ENCODE measurements around the gene ACSL3. TPM values are rescaled to one million over a fixed set of nuclear protein-coding genes. Genes with fewer than 3 reads are reported as not detected.

Gene ACSL3
- total RNA-seq, 1 donor from 2014 or later = 41.2 TPM

DNA sequence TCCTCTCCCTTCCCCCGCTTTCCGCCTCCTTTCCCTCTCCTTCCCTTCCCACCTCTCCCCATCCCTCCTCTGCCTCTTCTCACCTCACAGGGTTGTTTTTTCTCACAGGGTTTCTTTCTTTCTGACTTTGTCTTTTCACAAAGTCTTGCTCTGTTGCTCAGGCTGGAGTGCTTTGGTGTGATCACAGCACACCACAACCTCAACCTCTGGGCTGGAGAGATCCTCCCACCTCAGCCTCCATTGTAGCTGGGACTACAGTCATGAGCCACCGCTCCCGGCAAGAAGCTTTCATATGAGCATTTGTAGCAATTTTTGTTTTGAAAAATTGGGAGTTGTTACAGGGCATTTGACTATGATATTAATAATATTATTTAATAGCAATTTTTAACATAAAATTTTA is 32.9 kb downstream of the ACSL3 start:
- intact Hi-C loops (cut with micrococcal nuclease) = no loop called here
- Mint-ChIP-seq H3K4me3 (no peak overlapping the region), H3K27me3 (no peaks in the 10 kb centered on the region), H3K27ac (no peak overlapping the region), H3K4me1 (peaks cover 17% of the 10 kb centered on the region), H3K9me3 (no peaks in the 10 kb centered on the region), H3K36me3 (ENCODE audit: low read depth) (peaks cover 5% of the 10 kb centered on the region)
- CTCF ChIA-PET = no interaction called here
- POLR2A ChIA-PET = no interaction called here
- DNase-seq (no peak), ATAC-seq (ENCODE audit: low read depth) (no peak)
- TF ChIP-seq, protein P1, sequence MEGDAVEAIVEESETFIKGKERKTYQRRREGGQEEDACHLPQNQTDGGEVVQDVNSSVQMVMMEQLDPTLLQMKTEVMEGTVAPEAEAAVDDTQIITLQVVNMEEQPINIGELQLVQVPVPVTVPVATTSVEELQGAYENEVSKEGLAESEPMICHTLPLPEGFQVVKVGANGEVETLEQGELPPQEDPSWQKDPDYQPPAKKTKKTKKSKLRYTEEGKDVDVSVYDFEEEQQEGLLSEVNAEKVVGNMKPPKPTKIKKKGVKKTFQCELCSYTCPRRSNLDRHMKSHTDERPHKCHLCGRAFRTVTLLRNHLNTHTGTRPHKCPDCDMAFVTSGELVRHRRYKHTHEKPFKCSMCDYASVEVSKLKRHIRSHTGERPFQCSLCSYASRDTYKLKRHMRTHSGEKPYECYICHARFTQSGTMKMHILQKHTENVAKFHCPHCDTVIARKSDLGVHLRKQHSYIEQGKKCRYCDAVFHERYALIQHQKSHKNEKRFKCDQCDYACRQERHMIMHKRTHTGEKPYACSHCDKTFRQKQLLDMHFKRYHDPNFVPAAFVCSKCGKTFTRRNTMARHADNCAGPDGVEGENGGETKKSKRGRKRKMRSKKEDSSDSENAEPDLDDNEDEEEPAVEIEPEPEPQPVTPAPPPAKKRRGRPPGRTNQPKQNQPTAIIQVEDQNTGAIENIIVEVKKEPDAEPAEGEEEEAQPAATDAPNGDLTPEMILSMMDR (IDR thresholded peaks at IDR 0.05) = no peak

DNA sequence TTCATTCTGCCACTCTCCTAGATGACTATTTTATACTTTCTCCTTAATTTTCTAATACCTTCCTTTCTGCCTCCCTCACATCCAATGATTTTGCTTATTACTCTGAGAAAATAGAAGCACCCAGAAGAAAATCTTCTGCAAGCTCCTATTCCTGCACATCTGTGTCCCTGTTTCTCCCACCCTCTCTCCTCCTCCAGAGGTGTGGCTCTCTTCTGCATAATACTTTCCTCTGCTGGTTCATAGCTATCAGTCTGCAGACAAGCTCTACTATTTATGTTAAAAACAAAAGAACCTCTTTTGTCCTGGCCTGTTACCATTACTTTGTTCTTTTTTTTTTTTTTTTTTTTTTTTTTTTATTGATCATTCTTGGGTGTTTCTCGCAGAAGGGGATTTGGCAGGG is 34.3 kb downstream of the ACSL3 start:
- DNase-seq (no peak), ATAC-seq (ENCODE audit: low read depth) (no peak)
- Mint-ChIP-seq H3K36me3 (ENCODE audit: low read depth) (no peaks in the 10 kb centered on the region), H3K27ac (no peak overlapping the region), H3K4me3 (no peak overlapping the region), H3K9me3 (no peaks in the 10 kb centered on the region), H3K27me3 (no peaks in the 10 kb centered on the region), H3K4me1 (peaks cover 17% of the 10 kb centered on the region)
- intact Hi-C loops (cut with micrococcal nuclease) = no loop called here
- ChIA-PET CTCF (no interaction called here), POLR2A (no interaction called here)
- TF ChIP-seq, protein P1 (IDR thresholded peaks at IDR 0.05) = no peak

DNA sequence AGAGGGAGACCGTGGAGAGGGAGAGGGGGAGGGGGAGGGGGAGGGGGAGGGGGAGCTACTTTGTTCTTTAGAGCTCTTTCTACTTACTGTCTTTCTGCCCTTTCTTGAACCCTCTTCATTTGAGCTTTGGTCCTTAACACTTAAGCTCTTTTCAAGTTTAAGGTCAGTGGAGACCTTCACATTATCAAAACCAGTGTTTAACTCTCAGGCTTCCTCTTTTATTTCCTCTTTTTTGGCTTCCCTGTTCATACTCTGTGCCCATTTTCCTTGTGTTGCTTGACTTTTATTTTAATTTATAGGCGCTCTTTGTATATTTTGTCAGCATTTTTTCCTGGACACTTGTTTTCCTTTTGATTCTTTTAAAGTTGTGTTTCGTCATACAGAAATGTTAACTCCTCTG is 37.1 kb downstream of the ACSL3 start:
- intact Hi-C loops (cut with micrococcal nuclease) = no loop called here
- no peak for DNase-seq
- CTCF ChIA-PET = no interaction called here
- ATAC-seq (ENCODE audit: low read depth) = no peak
- Mint-ChIP-seq H3K27ac (no peak overlapping the region), H3K9me3 (no peaks in the 10 kb centered on the region), H3K4me3 (no peak overlapping the region), H3K27me3 (no peaks in the 10 kb centered on the region), H3K4me1 (peaks cover 17% of the 10 kb centered on the region), H3K36me3 (ENCODE audit: low read depth) (peaks cover 5% of the 10 kb centered on the region)
- TF ChIP-seq, protein P1 (IDR thresholded peaks at IDR 0.05) = no peak
- POLR2A ChIA-PET = no interaction called here

DNA sequence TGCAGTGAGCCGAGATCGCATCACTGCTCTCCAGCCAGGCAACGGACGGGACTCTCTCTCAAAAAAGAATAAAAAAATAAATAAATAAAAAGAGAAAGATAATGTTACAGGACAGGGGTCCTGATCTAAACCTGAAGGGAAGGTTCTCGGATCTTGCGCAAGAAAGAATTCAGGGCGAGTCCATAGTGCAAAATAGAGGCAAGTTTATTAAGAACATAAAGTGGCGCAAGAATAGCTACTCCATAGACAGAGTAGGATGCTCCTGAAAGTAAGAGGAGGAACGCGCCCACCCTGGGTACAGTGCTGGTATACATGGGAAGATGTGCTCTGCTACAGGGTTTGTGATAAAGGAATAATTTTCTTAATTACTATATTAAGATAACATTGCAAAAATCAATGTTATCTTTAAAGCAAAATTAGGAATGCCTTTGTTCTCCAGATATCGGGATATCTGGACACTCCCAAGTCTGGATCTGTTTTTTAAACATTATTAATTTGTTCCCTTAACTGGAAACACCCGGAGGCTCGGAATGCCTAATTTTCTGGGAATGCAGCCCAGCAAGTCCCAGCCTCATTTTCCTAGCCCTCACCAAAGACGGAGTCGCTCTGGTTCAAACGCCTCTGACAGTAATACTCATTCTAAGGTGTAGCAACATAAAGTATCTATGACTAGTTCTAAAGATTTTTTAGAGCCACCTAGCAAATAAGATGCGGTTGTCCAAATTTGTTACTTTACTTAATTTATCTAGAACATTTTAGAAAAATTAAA is 38.8 kb downstream of the ACSL3 start:
- Mint-ChIP-seq H3K9me3 (no peaks in the 10 kb centered on the region), H3K27me3 (no peaks in the 10 kb centered on the region), H3K36me3 (ENCODE audit: low read depth) (peaks cover 5% of the 10 kb centered on the region), H3K4me1 (peaks cover 14% of the 10 kb centered on the region), H3K4me3 (no peak overlapping the region), H3K27ac (no peak overlapping the region)
- ChIA-PET CTCF (interaction anchor here (0.7 to 5.6 kb wide), 3 partner anchors 13 to 191 kb away, joined by 3 to 94 read pairs (median 4); no protein-coding TSS in a partner anchor), POLR2A (interaction anchor here (0.8 kb wide), 1 partner anchor 13 kb away, joined by 3 read pairs; no protein-coding TSS in a partner anchor)
- TF ChIP-seq, protein P1 (IDR thresholded peaks at IDR 0.05) = no peak
- no peak for ATAC-seq (ENCODE audit: low read depth)
- intact Hi-C loops (cut with micrococcal nuclease) = loop anchor here (2.0 kb wide), 1 partner anchor 13 kb away; no protein-coding TSS in a partner anchor
- DNase-seq = no peak

GRCh38 chr2:222900354-222900753 is 39.5 kb downstream of the ACSL3 start:
- intact Hi-C loops (cut with micrococcal nuclease) = loop anchor here (2.0 kb wide), 1 partner anchor 14 kb away; no protein-coding TSS in a partner anchor
- Mint-ChIP-seq H3K9me3 (no peaks in the 10 kb centered on the region), H3K36me3 (ENCODE audit: low read depth) (peaks cover 5% of the 10 kb centered on the region), H3K27ac (no peak overlapping the region), H3K27me3 (no peaks in the 10 kb centered on the region), H3K4me3 (no peak overlapping the region), H3K4me1 (peaks cover 7% of the 10 kb centered on the region)
- CTCF ChIA-PET = interaction anchor here (1.2 to 5.6 kb wide), 2 partner anchors 103 to 192 kb away, joined by 4 to 94 read pairs; no protein-coding TSS in a partner anchor
- TF ChIP-seq, protein P1 (IDR thresholded peaks at IDR 0.05) = no peak
- POLR2A ChIA-PET = interaction anchor here (0.6 kb wide), 1 partner anchor 124 kb away, joined by 3 read pairs; no protein-coding TSS in a partner anchor
- ATAC-seq (ENCODE audit: low read depth) = no peak
- DNase-seq = no peak
